RWPE2 (cell line): ENCODE measurements around the gene CTBP2.
"Not testable (repeated sequence)": the region's sequence is repeated elsewhere in the genome, so short reads cannot be mapped to it uniquely, and the experiment has no call there.

Experiments used
- ATAC-seq: fragments of 200-7000 bp; cut with Tn5 transposase; 3 replicates; pipeline ENCODE4 v1.9.1; 2021; ENCODE audit warnings: low read depth
- DNase-seq: peaks from one replicate; pipeline ENCODE4 v3.0.0-alpha.2; 2020; ENCODE audit warnings: low spot score
- H3K27ac ChIP-seq: fragments of 450-650 bp; 2 replicates; pipeline ENCODE4 v1.5.1; 2017; ENCODE audit warnings: mild to moderate bottlenecking; ENCODE audit not compliant: poor library complexity, severe bottlenecking
- H3K27me3 ChIP-seq: fragments of 250-450 bp; sonication (Bioruptor Pico); 2 replicates; pipeline ENCODE4 v1.5.1; 2021; ENCODE audit warnings: mild to moderate bottlenecking, moderate library complexity; ENCODE audit not compliant: insufficient read depth, poor library complexity, severe bottlenecking
- H3K36me3 ChIP-seq: fragments of 250-450 bp; sonication (Bioruptor Pico); 2 replicates; pipeline ENCODE4 v1.5.1; 2020; ENCODE audit warnings: low read depth, mild to moderate bottlenecking, moderate library complexity
- H3K4me1 ChIP-seq: fragments of 250-450 bp; sonication (Bioruptor Pico); 2 replicates; pipeline ENCODE4 v1.5.1; 2021; ENCODE audit warnings: mild to moderate bottlenecking, moderate library complexity; ENCODE audit not compliant: insufficient read depth, poor library complexity, severe bottlenecking
- H3K4me3 ChIP-seq: fragments of 250-450 bp; sonication (Bioruptor Pico); 2 replicates; pipeline ENCODE4 v1.5.1; 2021; ENCODE audit warnings: mild to moderate bottlenecking, moderate library complexity; ENCODE audit not compliant: severe bottlenecking
- H3K9me3 ChIP-seq: fragments of 250-450 bp; sonication (Bioruptor Pico); 2 replicates; pipeline ENCODE4 v1.5.1; 2021; ENCODE audit warnings: mild to moderate bottlenecking, moderate library complexity; ENCODE audit not compliant: severe bottlenecking
- CTCF ChIP-seq: fragments of 450-650 bp; IDR thresholded peaks from one replicate; pipeline ENCODE4 v1.5.1; 2017; ENCODE audit warnings: mild to moderate bottlenecking, moderate library complexity; ENCODE audit not compliant: poor library complexity, severe bottlenecking

CTBP2 gene

GRCh38 chr10:124989526-124989925 lies 170.8 kb downstream of the CTBP2 start:
- H3K27ac ChIP-seq: peak overlapping the region; percentile 26

GRCh38 chr10:124988753-124989152 lies 171.6 kb downstream of the CTBP2 start:
- not testable (repeated sequence) for H3K9me3 ChIP-seq, H3K27me3 ChIP-seq, DNase-seq, H3K4me1 ChIP-seq, H3K4me3 ChIP-seq, ATAC-seq, H3K27ac ChIP-seq
- H3K36me3 ChIP-seq: peaks cover 99% of the 10 kb centered on the region

More at GRCh38 chr10:124989526-124989925, 170.8 kb downstream of the CTBP2 start:
- DNase-seq: no peak
- Histone ChIP-seq H3K27me3 (no peaks in the 10 kb centered on the region), H3K4me1 (no peaks in the 10 kb centered on the region), H3K36me3 (peaks cover 99% of the 10 kb centered on the region), H3K4me3 (no peak overlapping the region), H3K9me3 (no peaks in the 10 kb centered on the region)
- peak; percentile 20; the same call in 1 of the 3 replicates for ATAC-seq
- no peak for TF ChIP-seq CTCF

GRCh38 chr10:124987788-124988187 lies 172.6 kb downstream of the CTBP2 start:
- DNase-seq (no peak), ATAC-seq (no peak)
- no peaks in the 10 kb centered on the region for H3K27me3 ChIP-seq
- no peak overlapping the region for H3K4me3 ChIP-seq
- H3K9me3 ChIP-seq: no peaks in the 10 kb centered on the region
- H3K4me1 ChIP-seq: no peaks in the 10 kb centered on the region
- no peak for TF ChIP-seq CTCF
- peaks cover 99% of the 10 kb centered on the region for H3K36me3 ChIP-seq
- H3K27ac ChIP-seq: peak overlapping the region; percentile 10

GRCh38 chr10:124985162-124985561 lies 175.2 kb downstream of the CTBP2 start:
- peaks cover 95% of the 10 kb centered on the region for H3K36me3 ChIP-seq

GRCh38 chr10:124984376-124984775 lies 176.0 kb downstream of the CTBP2 start:
- Histone ChIP-seq H3K4me1 (no peaks in the 10 kb centered on the region), H3K36me3 (peaks cover 87% of the 10 kb centered on the region)

More at GRCh38 chr10:124985162-124985561, 175.2 kb downstream of the CTBP2 start:
- H3K4me1 ChIP-seq: no peaks in the 10 kb centered on the region
- H3K27ac ChIP-seq: no peak overlapping the region
- no peaks in the 10 kb centered on the region for H3K9me3 ChIP-seq
- no peaks in the 10 kb centered on the region for H3K27me3 ChIP-seq
- H3K4me3 ChIP-seq: no peak overlapping the region
- TF ChIP-seq CTCF: no peak
- no peak for DNase-seq
- ATAC-seq: no peak

More at GRCh38 chr10:124984376-124984775, 176.0 kb downstream of the CTBP2 start:
- Histone ChIP-seq H3K4me3 (no peak overlapping the region), H3K9me3 (no peaks in the 10 kb centered on the region), H3K27ac (no peak overlapping the region), H3K27me3 (no peaks in the 10 kb centered on the region)
- TF ChIP-seq CTCF: no peak
- ATAC-seq (no peak), DNase-seq (no peak)
